ENCODE results near the gene ZNF571. TPM values are rescaled to one million over a fixed set of nuclear protein-coding genes. Genes with fewer than 3 reads are reported as not detected.

Gene ZNF571
- total and polyA plus RNA-seq, 10 of the 15 experiments (the other 5 are each of a cell fraction or from before 2014, with no cell fraction given) = 0.27 to 1.5 (median 0.45) TPM

DNA sequence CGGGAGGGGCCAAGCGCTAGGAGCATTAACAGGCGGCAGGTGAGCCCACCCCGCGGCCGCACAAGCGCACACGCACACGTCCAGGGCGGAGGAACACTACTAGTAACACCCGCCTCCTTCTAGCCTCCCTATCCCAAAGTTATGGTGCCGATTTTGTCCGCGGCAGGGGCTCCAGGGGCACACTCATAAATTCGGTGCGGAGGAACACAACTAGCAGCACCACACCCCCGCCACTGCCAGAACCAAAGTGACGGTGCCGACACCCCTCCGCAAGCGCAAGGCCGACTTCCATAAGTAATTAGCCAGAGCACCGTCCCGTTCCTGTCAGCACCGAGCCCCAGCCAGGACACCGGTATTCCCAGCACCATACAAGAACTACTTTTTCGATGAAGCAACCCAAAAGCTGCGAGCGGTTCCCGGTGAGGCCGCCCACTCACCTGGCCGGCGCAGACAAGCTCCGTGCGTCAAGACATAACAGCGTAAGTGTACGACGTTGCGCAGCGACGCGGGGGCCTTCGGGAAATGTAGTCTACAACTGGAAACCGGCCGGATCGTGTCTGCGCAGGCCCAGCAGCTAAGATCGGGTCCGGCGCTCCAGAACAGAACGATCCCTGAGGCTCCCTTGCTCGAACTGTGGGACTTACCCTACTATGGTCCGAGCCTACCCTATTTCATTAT lies at the start of gene ZNF571, which contains the start of gene ZNF540 (continued):
- TF ChIP-seq MTA2 (IDR thresholded peaks at IDR 0.05; ENCODE audit: low read depth) = peak; percentile 45
- TF ChIP-seq CHD2 (IDR thresholded peaks at IDR 0.05; ENCODE audit: borderline replicate concordance, low read depth, low read length) = peak; percentile 63; the same call in 1 of the 2 replicates
- no peak for TF ChIP-seq SMAD1 (IDR thresholded peaks at IDR 0.05; ENCODE audit: low read depth, partially characterized antibody)
- TF ChIP-seq TBL1XR1 (IDR thresholded peaks at IDR 0.05; ENCODE audit: low read depth, low read length) = no peak
- no peak for TF ChIP-seq EED (IDR thresholded peaks at IDR 0.05; ENCODE audit: low read depth)
- TF ChIP-seq SREBF2 (IDR thresholded peaks at IDR 0.05; ENCODE audit: low read length) = no peak
- no peak; the same call in 1 of the 2 replicates for TF ChIP-seq NR2F1 (conservative IDR thresholded peaks at IDR 0.05)
- TF ChIP-seq ATF2 (IDR thresholded peaks at IDR 0.05; ENCODE audit: low read length) = no peak
- no peak for TF ChIP-seq CEBPZ (IDR thresholded peaks at IDR 0.05; ENCODE audit: low read depth, low read length)
- TF ChIP-seq, protein P1, sequence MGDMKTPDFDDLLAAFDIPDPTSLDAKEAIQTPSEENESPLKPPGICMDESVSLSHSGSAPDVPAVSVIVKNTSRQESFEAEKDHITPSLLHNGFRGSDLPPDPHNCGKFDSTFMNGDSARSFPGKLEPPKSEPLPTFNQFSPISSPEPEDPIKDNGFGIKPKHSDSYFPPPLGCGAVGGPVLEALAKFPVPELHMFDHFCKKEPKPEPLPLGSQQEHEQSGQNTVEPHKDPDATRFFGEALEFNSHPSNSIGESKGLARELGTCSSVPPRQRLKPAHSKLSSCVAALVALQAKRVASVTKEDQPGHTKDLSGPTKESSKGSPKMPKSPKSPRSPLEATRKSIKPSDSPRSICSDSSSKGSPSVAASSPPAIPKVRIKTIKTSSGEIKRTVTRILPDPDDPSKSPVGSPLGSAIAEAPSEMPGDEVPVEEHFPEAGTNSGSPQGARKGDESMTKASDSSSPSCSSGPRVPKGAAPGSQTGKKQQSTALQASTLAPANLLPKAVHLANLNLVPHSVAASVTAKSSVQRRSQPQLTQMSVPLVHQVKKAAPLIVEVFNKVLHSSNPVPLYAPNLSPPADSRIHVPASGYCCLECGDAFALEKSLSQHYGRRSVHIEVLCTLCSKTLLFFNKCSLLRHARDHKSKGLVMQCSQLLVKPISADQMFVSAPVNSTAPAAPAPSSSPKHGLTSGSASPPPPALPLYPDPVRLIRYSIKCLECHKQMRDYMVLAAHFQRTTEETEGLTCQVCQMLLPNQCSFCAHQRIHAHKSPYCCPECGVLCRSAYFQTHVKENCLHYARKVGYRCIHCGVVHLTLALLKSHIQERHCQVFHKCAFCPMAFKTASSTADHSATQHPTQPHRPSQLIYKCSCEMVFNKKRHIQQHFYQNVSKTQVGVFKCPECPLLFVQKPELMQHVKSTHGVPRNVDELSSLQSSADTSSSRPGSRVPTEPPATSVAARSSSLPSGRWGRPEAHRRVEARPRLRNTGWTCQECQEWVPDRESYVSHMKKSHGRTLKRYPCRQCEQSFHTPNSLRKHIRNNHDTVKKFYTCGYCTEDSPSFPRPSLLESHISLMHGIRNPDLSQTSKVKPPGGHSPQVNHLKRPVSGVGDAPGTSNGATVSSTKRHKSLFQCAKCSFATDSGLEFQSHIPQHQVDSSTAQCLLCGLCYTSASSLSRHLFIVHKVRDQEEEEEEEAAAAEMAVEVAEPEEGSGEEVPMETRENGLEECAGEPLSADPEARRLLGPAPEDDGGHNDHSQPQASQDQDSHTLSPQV (IDR thresholded peaks at IDR 0.05) = no peak
- TF ChIP-seq, protein P2, sequence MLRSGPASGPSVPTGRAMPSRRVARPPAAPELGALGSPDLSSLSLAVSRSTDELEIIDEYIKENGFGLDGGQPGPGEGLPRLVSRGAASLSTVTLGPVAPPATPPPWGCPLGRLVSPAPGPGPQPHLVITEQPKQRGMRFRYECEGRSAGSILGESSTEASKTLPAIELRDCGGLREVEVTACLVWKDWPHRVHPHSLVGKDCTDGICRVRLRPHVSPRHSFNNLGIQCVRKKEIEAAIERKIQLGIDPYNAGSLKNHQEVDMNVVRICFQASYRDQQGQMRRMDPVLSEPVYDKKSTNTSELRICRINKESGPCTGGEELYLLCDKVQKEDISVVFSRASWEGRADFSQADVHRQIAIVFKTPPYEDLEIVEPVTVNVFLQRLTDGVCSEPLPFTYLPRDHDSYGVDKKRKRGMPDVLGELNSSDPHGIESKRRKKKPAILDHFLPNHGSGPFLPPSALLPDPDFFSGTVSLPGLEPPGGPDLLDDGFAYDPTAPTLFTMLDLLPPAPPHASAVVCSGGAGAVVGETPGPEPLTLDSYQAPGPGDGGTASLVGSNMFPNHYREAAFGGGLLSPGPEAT (IDR thresholded peaks at IDR 0.05; ENCODE audit: low read depth) = no peak
- no peak for TF ChIP-seq NFYB (IDR thresholded peaks at IDR 0.05; ENCODE audit: insufficient read depth, low read depth, low read length)
- no peak for TF ChIP-seq ZBTB11 (CRISPR knock-in tag; IDR thresholded peaks at IDR 0.05)
- TF ChIP-seq POLR2AphosphoS2 (IDR thresholded peaks at IDR 0.05; ENCODE audit: low read depth, low read length) = no peak
- no peak for TF ChIP-seq BCL11A (IDR thresholded peaks at IDR 0.05; ENCODE audit: low read depth, low read length)

Measured in GM12878 (cell line).